ENCODE measurements around the gene ZNF428.
"Not testable (repeated sequence)": the region's sequence is repeated elsewhere in the genome, so short reads cannot be mapped to it uniquely, and the experiment has no call there.

ZNF428 gene, protein sequence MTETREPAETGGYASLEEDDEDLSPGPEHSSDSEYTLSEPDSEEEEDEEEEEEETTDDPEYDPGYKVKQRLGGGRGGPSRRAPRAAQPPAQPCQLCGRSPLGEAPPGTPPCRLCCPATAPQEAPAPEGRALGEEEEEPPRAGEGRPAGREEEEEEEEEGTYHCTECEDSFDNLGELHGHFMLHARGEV

DNA sequence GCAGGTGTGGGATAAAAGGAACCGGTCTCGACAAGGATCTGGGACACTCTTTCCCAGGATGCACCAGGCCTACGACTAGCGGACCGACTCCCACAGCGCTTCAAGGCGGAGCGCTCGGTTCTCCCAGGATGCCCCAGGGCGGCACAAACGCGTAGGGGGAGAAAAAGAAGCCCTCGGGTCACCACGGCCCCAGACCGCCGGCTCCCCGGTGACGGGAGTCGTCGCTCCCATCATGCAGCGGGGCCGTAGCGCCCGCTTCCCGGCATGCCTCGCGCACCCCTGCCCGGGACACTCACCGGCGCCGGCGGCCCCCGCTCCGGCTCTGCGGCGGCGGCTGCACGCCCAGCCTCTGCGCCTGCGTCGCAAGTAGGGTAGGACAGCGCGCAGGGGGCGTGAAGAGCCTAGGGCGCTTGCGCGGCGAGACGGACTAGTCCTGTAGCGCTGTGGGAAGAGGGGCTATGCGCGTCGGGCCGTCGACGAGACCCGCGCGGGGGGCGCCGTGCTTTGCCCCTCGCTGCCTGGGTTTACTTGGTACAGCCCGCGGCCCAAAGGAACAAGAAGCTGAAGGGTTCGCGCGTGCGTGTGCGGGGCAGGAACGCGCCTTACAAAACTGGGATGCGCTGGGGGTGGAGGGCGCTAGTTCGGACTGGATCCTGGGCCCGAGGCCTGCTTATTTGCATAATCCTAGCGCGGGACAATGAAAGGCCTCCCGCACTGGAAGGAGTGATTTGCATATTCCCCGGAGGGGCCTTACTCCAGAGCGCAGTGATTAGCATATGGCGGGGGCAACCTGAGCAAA lies at the start of gene ZNF428:
Gene ZNF428, minus strand, starts transcription at position 368 of the 799 bp plus-strand sequence. CDS start 5,325 bp downstream, outside the sequence.
- DNase-seq = peak; percentile 75

DNA sequence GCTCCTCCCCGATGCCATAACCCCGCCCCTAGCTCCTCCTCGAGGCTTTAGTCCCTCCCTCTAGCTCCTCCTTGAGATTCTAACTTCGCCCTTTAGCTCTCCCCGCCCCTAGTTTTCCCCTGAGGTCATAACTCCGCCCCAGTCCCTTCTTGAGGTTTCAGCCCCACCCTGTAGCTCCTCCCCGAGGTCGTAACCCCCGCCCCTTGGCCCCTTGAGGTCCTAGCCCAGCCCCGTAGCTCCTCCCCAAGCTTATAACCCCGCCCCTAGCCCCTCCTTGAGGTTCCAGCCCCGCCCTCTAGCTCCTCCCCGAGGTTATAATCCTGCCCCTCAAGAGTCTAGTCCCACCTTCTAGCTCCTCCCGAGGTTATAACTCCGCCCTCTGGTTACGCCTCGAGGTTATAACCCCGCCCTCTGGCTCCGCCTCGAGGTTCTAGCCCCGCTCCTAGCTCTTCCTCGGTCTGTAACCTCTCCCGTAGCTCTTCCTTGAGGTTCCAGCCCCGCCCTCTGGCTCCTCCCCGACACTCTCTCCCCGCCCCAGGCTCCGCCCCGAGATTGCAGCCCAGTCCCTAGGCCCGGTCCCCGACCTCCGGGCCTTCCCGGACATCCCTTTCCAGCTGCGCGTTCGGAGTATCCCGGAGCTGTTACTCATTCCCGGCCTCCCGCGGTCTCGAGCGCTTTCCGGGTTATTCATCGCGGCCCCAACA lies 49.1 kb upstream of the ZNF428 start:
- peak; percentile 98 for DNase-seq

DNA sequence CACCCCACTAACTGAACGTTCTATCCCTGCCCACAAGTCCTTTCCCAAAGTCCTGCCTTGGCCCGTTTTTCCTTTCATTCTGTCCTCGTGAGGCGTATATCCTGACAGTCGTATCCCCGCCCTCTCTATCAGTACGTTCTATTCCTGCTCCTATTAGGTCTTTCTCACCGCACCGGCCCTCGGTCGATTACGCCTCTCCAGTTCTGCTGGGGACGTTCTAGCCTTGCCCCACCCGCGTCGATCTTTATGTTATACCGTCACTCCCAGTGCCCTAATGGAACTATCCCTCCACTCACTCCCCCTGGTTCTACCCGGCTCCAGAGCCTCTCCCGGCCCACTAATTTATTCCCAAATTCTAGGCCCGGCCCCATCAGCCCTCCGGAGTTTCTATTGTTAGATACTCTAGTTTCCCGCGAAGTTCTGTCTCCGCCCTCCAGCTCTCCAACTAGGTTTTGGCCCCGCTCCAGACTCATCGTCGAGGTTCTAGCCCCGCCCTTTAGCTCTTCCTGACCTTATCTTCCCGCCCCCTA lies 48.5 kb upstream of the ZNF428 start:
- DNase-seq = no peak

GRCh38 chr19:43667126-43667875 lies 47.9 kb upstream of the ZNF428 start:
- DNase-seq = no peak

DNA sequence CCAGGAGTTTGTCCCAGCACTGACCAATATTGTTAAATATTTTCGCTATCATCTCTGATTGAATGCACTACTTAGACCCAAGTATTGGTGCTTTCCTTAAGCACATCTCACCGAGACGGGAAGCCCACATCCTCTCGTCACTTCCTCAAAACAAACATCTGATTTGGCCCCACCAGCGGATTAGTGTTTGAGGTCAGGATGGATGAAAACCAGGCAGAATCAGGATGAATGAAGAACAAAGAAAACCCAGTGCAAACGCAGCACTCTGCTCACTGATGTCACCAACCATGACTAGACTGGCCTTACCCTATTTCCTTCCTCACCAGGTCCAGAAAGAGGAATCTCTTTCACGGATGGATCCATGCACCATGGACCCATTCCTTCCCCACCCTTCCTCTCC lies 44.6 kb upstream of the ZNF428 start:
- no peak for DNase-seq

- no peak for DNase-seq
Observed at GRCh38 chr19:43662487-43662886, 43.1 kb upstream of the ZNF428 start.

GRCh38 chr19:43660971-43661360 lies 41.5 kb upstream of the ZNF428 start:
- no peak for DNase-seq

- no peak for DNase-seq
Observed at GRCh38 chr19:43660301-43660970, 41.0 kb upstream of the ZNF428 start.

DNA sequence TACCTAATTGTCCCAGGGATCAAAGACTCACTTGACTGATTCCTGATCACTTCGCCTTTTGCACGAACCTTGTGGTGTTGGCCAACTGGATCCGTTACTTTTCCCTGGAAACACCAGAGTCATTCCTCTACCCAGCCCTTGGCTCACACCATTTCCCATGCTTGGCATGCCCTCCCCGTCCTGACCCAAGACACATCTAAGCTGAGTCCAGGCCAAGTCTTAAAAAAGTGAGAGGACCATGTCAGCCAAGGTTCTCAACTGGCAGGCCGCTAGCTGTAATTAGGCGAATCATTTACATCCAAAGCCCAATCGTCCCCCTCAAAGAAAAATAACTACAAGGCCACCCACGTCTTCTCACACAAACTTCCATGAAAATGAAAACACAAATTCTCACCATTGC lies 39.1 kb upstream of the ZNF428 start:
- no peak for DNase-seq

DNA sequence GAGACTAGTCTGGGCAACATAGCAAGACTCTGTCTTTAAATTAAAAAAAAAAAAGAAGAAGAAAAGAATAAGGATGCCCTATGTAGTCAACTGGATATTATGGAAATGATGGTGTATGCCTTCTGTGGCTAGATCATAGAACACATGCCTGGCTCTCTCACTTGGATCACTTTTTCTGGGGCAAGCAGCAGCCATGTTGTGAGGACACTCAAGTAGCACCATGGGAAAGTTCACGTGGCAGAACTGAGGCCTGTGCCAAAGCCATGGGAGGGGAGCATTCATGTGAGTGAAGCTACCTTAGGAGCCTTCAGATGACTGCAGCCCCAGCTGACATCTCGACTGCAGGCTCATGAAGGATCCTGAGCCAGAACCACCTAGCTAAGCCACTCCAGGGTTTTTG lies 38.6 kb upstream of the ZNF428 start:
- DNase-seq = no peak

GRCh38 chr19:43656436-43656835 lies 37.0 kb upstream of the ZNF428 start:
- DNase-seq = no peak

- DNase-seq = no peak
Observed at GRCh38 chr19:43652546-43652874, 33.1 kb upstream of the ZNF428 start.

GRCh38 chr19:43651758-43652545 lies 32.5 kb upstream of the ZNF428 start:
- no peak for DNase-seq

DNA sequence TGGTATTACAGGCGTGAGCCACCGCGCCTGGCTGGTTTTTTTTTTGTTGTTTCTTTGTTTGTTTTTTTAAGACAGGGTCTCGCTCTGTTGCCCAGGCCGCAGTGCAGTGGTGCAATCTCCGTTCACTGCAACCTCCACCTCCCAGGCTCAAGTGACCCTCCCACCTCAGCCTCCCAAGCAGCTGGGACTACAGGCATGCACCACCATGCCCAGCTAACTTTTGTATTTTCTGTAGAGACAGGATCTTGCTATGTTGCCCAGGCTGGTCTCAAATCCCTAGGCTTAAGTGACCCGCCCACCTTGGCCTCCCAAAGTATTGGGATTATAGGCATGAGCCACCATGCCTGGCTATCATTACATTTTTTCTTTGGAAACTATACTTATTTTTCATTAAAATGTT lies 30.8 kb upstream of the ZNF428 start:
- DNase-seq = not testable (repeated sequence)

GRCh38 chr19:43649514-43649913 lies 30.1 kb upstream of the ZNF428 start:
- DNase-seq = no peak

DNA sequence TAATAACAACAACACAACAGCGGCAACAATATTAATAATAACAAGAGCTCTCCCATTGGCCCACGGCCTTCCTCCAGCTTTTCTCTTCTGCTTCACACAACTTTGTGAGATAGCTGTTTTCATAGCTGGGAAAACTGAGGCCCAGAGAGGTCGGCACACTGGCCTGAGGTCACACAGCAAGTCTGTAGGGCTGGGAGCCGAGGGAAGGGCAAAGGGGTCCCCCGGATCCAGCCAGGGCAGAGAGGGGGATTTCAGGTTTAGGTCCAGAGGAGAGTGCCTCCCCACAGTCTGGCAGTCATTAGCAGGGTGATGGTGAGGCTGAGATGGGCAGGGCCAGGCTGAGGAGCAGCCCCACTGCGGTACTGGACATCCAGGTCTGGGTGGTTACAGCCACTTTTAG lies 29.2 kb upstream of the ZNF428 start:
- no peak for DNase-seq

DNA sequence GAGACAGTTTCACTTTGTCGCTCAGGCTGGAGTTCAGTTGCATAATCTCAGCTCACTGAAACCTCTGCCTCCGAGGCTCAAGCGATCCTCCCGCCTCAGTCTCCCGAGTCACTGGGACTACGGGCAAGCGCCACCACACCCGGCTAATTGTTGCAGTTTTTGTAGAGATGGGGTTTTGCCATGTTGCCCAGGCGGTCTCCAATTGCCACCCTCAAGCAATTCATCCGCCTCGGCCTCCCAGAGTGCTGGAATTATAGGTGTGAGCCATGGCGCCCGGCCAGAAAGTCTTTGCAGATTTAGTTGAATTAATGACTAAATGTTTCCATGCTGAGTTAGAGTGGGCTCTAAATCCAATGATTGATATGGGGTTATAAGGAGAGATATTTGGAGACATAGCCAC lies 24.8 kb upstream of the ZNF428 start:
- no peak for DNase-seq

- no peak for DNase-seq
Observed at GRCh38 chr19:43643326-43643725, 23.9 kb upstream of the ZNF428 start.

GRCh38 chr19:43642531-43642930 lies 23.1 kb upstream of the ZNF428 start:
- no peak for DNase-seq

DNA sequence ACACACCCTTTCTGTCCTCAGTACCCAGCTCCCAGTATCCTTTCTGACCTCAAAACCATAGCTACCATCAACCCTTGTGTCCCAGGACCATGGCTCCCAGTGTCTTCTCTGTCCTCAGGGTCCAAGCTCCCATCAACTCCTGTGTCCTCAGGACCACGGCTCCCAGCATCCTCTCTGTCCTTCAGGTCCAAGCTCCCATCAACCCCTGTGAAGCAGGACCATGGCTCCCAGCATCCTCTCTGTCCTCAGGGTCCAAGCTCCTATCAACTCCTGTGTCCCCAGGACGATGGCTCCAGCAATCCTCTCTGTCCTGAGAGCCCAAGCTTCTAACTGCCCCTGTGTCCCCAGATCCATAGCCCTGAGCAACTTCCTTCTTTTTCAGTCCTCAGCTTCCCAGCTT lies 21.9 kb upstream of the ZNF428 start:
- DNase-seq = no peak

DNA sequence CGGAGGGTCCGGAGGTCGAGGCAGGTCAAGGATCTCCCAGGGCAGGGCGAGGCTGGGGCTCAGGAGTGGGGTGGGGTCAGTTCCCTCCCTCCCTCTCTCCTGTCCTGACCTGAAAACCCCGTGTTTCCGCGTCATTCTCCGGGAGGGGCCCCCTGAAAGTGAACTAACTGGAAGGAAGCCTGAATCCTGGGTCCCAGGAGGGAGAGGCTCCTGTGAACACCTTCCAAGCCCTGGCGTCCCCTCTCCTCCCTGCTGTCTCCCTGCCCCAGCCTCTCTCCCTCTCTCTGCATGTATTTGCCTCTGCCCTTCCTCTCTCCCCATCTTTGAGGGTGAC lies 21.0 kb upstream of the ZNF428 start:
- no peak for DNase-seq

All from NCI-H2107 (cell line).